ENCODE measurements around the gene SOS1.

DNA sequence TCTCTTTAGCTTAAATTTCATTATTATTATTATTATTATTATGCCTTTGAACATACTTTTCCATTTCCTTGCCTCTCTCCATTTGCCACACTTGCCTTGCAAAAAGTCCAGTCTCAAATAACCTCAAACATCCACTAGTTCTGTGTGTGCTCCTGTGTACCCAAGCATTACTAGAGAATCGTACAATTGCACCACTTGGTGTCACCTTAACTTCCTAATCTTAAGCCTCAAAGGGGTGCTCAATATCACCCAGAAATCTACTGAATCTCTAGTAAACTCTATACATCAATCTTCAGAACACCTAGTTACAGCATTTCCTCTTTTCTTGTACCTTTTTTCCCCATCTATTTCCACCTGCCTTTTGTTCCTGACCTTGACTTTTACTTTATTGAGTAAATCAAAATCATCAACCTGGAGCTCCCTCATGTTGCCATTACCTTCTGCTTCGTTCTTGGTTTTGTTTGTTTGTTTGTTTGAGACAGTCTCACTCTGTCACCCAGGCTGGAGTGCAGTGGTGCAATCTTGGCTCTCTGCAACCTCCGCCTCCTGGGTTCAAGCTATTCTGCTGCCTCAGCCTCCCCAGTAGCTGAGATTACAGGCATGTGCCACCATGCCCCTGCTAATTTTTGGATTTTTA lies 12.5 kb upstream of the SOS1 start:
- no peak for TF ChIP-seq EZH2 (IDR thresholded peaks at IDR 0.05; ENCODE audit: borderline replicate concordance, insufficient read depth, low read depth, low read length, poor library complexity, severe bottlenecking)
- TF ChIP-seq, protein P1, sequence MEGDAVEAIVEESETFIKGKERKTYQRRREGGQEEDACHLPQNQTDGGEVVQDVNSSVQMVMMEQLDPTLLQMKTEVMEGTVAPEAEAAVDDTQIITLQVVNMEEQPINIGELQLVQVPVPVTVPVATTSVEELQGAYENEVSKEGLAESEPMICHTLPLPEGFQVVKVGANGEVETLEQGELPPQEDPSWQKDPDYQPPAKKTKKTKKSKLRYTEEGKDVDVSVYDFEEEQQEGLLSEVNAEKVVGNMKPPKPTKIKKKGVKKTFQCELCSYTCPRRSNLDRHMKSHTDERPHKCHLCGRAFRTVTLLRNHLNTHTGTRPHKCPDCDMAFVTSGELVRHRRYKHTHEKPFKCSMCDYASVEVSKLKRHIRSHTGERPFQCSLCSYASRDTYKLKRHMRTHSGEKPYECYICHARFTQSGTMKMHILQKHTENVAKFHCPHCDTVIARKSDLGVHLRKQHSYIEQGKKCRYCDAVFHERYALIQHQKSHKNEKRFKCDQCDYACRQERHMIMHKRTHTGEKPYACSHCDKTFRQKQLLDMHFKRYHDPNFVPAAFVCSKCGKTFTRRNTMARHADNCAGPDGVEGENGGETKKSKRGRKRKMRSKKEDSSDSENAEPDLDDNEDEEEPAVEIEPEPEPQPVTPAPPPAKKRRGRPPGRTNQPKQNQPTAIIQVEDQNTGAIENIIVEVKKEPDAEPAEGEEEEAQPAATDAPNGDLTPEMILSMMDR (IDR thresholded peaks at IDR 0.05): no peak

Data from B cell (primary cell).